ENCODE measurements around the gene PIAS1. TPM values are rescaled to one million over a fixed set of nuclear protein-coding genes. Genes with fewer than 3 reads are reported as not detected.
"Not testable (repeated sequence)": the region's sequence is repeated elsewhere in the genome, so short reads cannot be mapped to it uniquely, and the experiment has no call there.

PIAS1 gene
- total and polyA plus RNA-seq, 2 donors from 2014 or later = 10.6 to 44.3 TPM

DNA sequence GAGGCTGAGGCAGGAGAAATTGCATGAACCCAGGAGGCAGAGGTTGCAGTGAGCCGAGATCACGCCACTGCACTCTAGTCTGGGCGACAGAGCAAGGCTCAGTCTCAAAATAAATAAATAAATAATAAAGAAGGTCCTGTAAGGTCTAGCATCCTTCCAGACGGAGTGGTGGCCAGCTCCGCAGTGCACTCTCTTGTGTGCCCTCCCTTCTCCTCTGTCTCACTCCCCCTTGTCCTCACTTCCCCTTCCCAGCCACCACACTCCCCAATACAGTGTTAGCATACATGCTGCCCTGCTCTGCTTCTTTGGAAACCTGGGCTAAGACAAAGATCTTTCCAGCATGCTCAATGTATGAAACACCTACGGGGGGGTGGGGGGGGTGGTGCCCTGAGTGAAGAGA, 178.8 kb downstream of the PIAS1 start:
- Histone ChIP-seq H3K27ac (ENCODE audit: low read depth in 2 of 2, low read length in 2 of 2) (no peak overlapping the region), H3K4me3 (ENCODE audit: low read length in 3 of 3) (no peak overlapping the region), H3K36me3 (ENCODE audit: control insufficient read depth in 2 of 3, insufficient read depth in 3 of 3, low read length in 3 of 3) (no peaks in the 10 kb centered on the region), H3K4me1 (ENCODE audit: control insufficient read depth in 2 of 3, insufficient read depth in 2 of 3, low read depth in 1 of 3, low read length in 3 of 3) (peaks cover 0 to 13% (median 12%) of the 10 kb centered on the region in 3 donors), H3K27me3 (ENCODE audit: control insufficient read depth, insufficient read depth, low read length) (no peaks in the 10 kb centered on the region), H3K9me3 (ENCODE audit: control insufficient read depth in 2 of 3, insufficient read depth in 1 of 3, low read length in 3 of 3) (no peaks in the 10 kb centered on the region), H3K9ac (ENCODE audit: low read length in 3 of 3) (no peak overlapping the region)
- TF ChIP-seq, protein P1, sequence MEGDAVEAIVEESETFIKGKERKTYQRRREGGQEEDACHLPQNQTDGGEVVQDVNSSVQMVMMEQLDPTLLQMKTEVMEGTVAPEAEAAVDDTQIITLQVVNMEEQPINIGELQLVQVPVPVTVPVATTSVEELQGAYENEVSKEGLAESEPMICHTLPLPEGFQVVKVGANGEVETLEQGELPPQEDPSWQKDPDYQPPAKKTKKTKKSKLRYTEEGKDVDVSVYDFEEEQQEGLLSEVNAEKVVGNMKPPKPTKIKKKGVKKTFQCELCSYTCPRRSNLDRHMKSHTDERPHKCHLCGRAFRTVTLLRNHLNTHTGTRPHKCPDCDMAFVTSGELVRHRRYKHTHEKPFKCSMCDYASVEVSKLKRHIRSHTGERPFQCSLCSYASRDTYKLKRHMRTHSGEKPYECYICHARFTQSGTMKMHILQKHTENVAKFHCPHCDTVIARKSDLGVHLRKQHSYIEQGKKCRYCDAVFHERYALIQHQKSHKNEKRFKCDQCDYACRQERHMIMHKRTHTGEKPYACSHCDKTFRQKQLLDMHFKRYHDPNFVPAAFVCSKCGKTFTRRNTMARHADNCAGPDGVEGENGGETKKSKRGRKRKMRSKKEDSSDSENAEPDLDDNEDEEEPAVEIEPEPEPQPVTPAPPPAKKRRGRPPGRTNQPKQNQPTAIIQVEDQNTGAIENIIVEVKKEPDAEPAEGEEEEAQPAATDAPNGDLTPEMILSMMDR (IDR thresholded peaks at IDR 0.05; ENCODE audit: borderline replicate concordance, extremely low read depth, insufficient read depth) = no peak
- DNase-seq (peak in 1 of 5 donors; percentile 41), FAIRE-seq (no peak)
- intact Hi-C loops (cut with DNase I) = no loop called here

DNA sequence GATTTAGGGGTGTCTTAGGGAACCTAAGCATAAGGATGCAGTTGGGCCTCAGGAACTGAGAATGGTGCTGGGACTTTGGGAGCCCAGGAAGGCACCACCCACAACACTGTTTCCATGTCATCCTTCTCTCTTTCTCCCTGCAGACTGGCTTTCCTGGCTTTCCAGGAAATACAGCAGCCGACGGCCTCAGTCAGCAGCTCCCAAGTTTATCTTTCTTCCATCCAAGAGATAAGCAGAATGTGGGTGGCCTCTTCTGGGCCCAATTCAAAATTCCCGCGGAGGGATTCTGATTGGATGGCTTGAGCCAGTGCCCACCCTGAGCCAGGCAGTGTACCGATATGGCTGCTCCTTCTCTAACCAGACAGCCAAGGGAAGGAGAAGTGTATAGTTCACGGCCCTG, 179.9 kb downstream of the PIAS1 start:
- peaks cover 0 to 6% (median 3%) of the 10 kb centered on the region in 3 donors for H3K4me1 ChIP-seq (ENCODE audit: control insufficient read depth in 2 of 3, insufficient read depth in 2 of 3, low read depth in 1 of 3, low read length in 3 of 3)
- no peak overlapping the region for H3K4me3 ChIP-seq (ENCODE audit: low read length in 3 of 3)
- H3K27ac ChIP-seq (ENCODE audit: low read depth in 2 of 2, low read length in 2 of 2) = no peak overlapping the region
- FAIRE-seq = no peak
- no peaks in the 10 kb centered on the region for H3K36me3 ChIP-seq (ENCODE audit: control insufficient read depth in 2 of 3, insufficient read depth in 3 of 3, low read length in 3 of 3)
- no peaks in the 10 kb centered on the region for H3K27me3 ChIP-seq (ENCODE audit: control insufficient read depth, insufficient read depth, low read length)
- H3K9ac ChIP-seq (ENCODE audit: low read length in 3 of 3) = no peak overlapping the region
- peak in 2 of 5 donors; percentile 8 to 37 for DNase-seq
- TF ChIP-seq, protein P1 (IDR thresholded peaks at IDR 0.05; ENCODE audit: borderline replicate concordance, extremely low read depth, insufficient read depth) = no peak
- intact Hi-C loops (cut with DNase I) = no loop called here
- no peaks in the 10 kb centered on the region for H3K9me3 ChIP-seq (ENCODE audit: control insufficient read depth in 2 of 3, insufficient read depth in 1 of 3, low read length in 3 of 3)

DNA sequence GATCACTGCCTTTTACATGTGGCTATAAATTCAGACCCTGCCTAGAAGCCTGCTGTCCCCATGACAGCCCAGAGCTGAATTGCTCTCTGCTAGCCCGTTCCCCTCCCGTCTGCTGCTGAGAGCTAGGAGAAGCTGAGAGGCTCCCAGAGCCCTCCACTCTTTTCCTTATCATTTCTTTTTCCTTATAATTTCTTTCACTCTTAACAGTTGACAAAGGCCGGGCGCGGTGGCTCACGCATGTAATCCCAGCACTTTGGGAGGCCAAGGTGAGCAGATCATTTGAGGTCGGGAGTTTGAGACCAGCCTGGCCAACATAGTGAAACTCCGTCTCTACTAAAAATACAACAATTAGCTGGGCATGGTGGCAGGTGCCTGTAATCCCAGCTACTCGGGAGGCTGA, 180.4 kb downstream of the PIAS1 start:
- H3K27ac ChIP-seq (ENCODE audit: low read depth in 2 of 2, low read length in 2 of 2); FAIRE-seq; intact Hi-C loops (cut with DNase I); DNase-seq; H3K4me1 ChIP-seq (ENCODE audit: control insufficient read depth in 2 of 3, insufficient read depth in 2 of 3, low read depth in 1 of 3, low read length in 3 of 3); H3K9me3 ChIP-seq (ENCODE audit: control insufficient read depth in 2 of 3, insufficient read depth in 1 of 3, low read length in 3 of 3); H3K27me3 ChIP-seq (ENCODE audit: control insufficient read depth, insufficient read depth, low read length); H3K4me3 ChIP-seq (ENCODE audit: low read length in 3 of 3); H3K9ac ChIP-seq (ENCODE audit: low read length in 3 of 3); H3K36me3 ChIP-seq (ENCODE audit: control insufficient read depth in 2 of 3, insufficient read depth in 3 of 3, low read length in 3 of 3): not testable (repeated sequence)

DNA sequence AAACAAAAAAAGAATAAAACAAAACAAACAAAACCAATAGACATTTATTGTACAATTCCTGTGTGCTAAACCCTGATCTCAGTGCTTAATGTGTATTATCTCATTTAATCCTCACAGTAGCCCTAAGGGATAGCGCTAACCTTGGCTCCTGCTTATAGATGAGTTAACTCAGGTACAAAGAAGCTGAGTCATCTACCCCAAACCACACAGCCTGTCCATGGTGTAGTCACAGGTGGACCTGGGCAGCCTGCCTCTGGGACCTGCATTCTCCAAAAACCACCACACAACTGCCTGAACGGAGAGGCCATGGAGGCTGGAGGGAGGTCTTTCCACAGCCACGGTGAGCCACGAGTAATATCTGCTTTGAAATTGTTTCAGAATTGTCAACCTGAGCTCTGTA, 180.9 kb downstream of the PIAS1 start:
- H3K9ac ChIP-seq (ENCODE audit: low read length in 3 of 3) = no peak overlapping the region
- no peak overlapping the region for H3K4me3 ChIP-seq (ENCODE audit: low read length in 3 of 3)
- H3K27me3 ChIP-seq (ENCODE audit: control insufficient read depth, insufficient read depth, low read length) = no peaks in the 10 kb centered on the region
- TF ChIP-seq, protein P1 (IDR thresholded peaks at IDR 0.05; ENCODE audit: borderline replicate concordance, extremely low read depth, insufficient read depth) = no peak
- intact Hi-C loops (cut with DNase I) = no loop called here
- FAIRE-seq = no peak
- DNase-seq = no peak
- no peaks in the 10 kb centered on the region for H3K36me3 ChIP-seq (ENCODE audit: control insufficient read depth in 2 of 3, insufficient read depth in 3 of 3, low read length in 3 of 3)
- peaks cover 0 to 5% (median 3%) of the 10 kb centered on the region in 3 donors for H3K4me1 ChIP-seq (ENCODE audit: control insufficient read depth in 2 of 3, insufficient read depth in 2 of 3, low read depth in 1 of 3, low read length in 3 of 3)
- no peaks in the 10 kb centered on the region for H3K9me3 ChIP-seq (ENCODE audit: control insufficient read depth in 2 of 3, insufficient read depth in 1 of 3, low read length in 3 of 3)
- no peak overlapping the region for H3K27ac ChIP-seq (ENCODE audit: low read depth in 2 of 2, low read length in 2 of 2)
